Endothelial cell (in vitro differentiated cells): ENCODE measurements around the gene NDST1. TPM values are rescaled to one million over a fixed set of nuclear protein-coding genes. Genes with fewer than 3 reads are reported as not detected.

Experiments
- DNase-seq: peaks from one replicate; pipeline ENCODE4 v3.0.0; 2021; ENCODE audit warnings: low spot score
- H3K27ac Mint-ChIP-seq: one replicate; pipeline ENCODE4 v1.8.0; 2021; ENCODE audit warnings: mixed read lengths, inconsistent platforms; ENCODE audit not compliant: unreplicated experiment
- H3K27me3 Mint-ChIP-seq: one replicate; pipeline ENCODE4 v1.8.0; 2021; ENCODE audit warnings: mild to moderate bottlenecking, moderate library complexity, mixed read lengths, inconsistent platforms; ENCODE audit not compliant: unreplicated experiment
- H3K36me3 Mint-ChIP-seq: one replicate; pipeline ENCODE4 v1.8.0; 2021; ENCODE audit warnings: mild to moderate bottlenecking, low read depth, mixed read lengths, inconsistent platforms; ENCODE audit not compliant: unreplicated experiment
- H3K4me1 Mint-ChIP-seq: one replicate; pipeline ENCODE4 v1.8.0; 2021; ENCODE audit warnings: mild to moderate bottlenecking, mixed read lengths, inconsistent platforms; ENCODE audit not compliant: unreplicated experiment
- H3K4me3 Mint-ChIP-seq: one replicate; pipeline ENCODE4 v1.8.0; 2021; ENCODE audit warnings: mild to moderate bottlenecking, mixed read lengths, inconsistent platforms; ENCODE audit not compliant: unreplicated experiment
- H3K9me3 Mint-ChIP-seq: one replicate; pipeline ENCODE4 v1.8.0; 2021; ENCODE audit warnings: mixed read lengths, inconsistent platforms; ENCODE audit not compliant: unreplicated experiment
- total RNA-seq: library from RNA; stranded (reverse); fragmentation: NEBNext Ultra II Directional; extraction: Animal tissue kit (Norgen Biotek cat#: 25700); gene quantifications from one replicate; pipeline ENCODE4 v1.2.1, GENCODE V29; 2021; ENCODE audit not compliant: unreplicated experiment
- TF ChIP-seq, protein P1 (sequence below): fragments of 200-600 bp; sonication (generic); IDR thresholded peaks from one replicate; pipeline ENCODE4 v1.5.0; 2021; ENCODE audit warnings: antibody characterized with exemption; ENCODE audit not compliant: unreplicated experiment

The NDST1 gene
- total RNA-seq, 1 donor from 2014 or later = 178 TPM

DNA sequence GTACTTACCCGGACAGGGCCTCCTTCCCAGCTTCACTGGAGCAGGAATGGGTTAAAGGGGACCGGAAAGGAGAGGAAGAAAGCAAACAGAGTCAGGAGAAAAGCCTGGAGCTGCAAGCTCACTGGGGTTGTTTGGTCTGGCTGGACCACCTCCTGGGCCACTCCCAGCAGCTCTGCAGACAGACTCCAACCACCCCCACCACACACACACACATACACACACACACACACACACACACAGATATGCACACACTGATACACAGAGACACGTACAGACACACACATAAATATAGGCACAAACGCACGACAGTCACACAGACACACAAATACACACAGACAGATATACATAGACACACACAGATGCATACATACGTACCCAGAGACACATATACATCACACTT lies 97.6 kb downstream of the NDST1 start:
- H3K27ac Mint-ChIP-seq = no peak overlapping the region
- H3K4me1 Mint-ChIP-seq = peaks cover 33% of the 10 kb centered on the region
- H3K36me3 Mint-ChIP-seq = no peaks in the 10 kb centered on the region
- H3K27me3 Mint-ChIP-seq = peaks cover 2% of the 10 kb centered on the region
- DNase-seq = no peak
- H3K9me3 Mint-ChIP-seq = no peaks in the 10 kb centered on the region
- TF ChIP-seq, protein P1, sequence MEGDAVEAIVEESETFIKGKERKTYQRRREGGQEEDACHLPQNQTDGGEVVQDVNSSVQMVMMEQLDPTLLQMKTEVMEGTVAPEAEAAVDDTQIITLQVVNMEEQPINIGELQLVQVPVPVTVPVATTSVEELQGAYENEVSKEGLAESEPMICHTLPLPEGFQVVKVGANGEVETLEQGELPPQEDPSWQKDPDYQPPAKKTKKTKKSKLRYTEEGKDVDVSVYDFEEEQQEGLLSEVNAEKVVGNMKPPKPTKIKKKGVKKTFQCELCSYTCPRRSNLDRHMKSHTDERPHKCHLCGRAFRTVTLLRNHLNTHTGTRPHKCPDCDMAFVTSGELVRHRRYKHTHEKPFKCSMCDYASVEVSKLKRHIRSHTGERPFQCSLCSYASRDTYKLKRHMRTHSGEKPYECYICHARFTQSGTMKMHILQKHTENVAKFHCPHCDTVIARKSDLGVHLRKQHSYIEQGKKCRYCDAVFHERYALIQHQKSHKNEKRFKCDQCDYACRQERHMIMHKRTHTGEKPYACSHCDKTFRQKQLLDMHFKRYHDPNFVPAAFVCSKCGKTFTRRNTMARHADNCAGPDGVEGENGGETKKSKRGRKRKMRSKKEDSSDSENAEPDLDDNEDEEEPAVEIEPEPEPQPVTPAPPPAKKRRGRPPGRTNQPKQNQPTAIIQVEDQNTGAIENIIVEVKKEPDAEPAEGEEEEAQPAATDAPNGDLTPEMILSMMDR = no peak
- H3K4me3 Mint-ChIP-seq = no peak overlapping the region

DNA sequence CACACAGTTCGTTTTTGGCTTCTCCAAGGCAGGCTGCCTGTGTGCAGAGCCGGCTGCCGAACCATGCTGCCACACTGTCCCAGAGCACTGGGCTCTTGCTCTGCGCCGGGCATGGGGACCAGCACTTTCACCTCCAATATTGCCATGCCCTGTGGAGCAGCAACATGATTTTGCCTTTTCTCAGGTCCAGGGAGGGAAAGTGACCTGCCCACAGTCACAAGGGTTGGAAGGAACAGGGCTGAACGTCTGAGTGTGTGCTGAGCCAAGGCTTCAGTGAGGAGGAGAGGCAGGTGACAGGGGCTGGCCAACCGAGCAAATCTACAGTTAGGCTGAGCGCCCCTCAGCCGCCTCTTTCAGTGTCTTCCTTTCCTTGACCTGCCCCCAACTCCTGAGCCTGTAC lies 98.5 kb downstream of the NDST1 start:
- H3K4me1 Mint-ChIP-seq = peaks cover 33% of the 10 kb centered on the region
- H3K36me3 Mint-ChIP-seq = no peaks in the 10 kb centered on the region

GRCh38 chr5:150607105-150607504 lies 99.2 kb downstream of the NDST1 start:
- DNase-seq = no peak
- Mint-ChIP-seq H3K4me1 (peaks cover 33% of the 10 kb centered on the region), H3K4me3 (no peak overlapping the region), H3K27ac (no peak overlapping the region), H3K27me3 (peaks cover 2% of the 10 kb centered on the region), H3K36me3 (peaks cover under 1% of the 10 kb centered on the region), H3K9me3 (no peaks in the 10 kb centered on the region)
- TF ChIP-seq, protein P1 = no peak

More for the DNA sequence above, 98.5 kb downstream of the NDST1 start:
- Mint-ChIP-seq H3K27me3 (peaks cover 2% of the 10 kb centered on the region), H3K27ac (no peak overlapping the region), H3K4me3 (no peak overlapping the region), H3K9me3 (no peaks in the 10 kb centered on the region)
- no peak for DNase-seq
- TF ChIP-seq, protein P1 = no peak

Other genes starting within 250 kb of the NDST1 start
- gene CAMK2A, start 218.4 kb upstream of the NDST1 start, total RNA-seq = 1.1 TPM
- gene ARSI, start 205.2 kb upstream of the NDST1 start, total RNA-seq = 3.8 TPM
- 41.5 TPM for gene TCOF1, start 150.4 kb upstream of the NDST1 start, total RNA-seq
- 170 TPM for gene CD74, start 95.2 kb upstream of the NDST1 start, total RNA-seq
- gene RPS14, start 58.4 kb upstream of the NDST1 start, total RNA-seq = 2,784 TPM
- 94.3 TPM for gene SYNPO, start 132.5 kb downstream of the NDST1 start, total RNA-seq
- 12.0 TPM for gene MYOZ3, start 153.1 kb downstream of the NDST1 start, total RNA-seq
- 54.5 TPM for gene RBM22, start 192.9 kb downstream of the NDST1 start, total RNA-seq